Measurements from ENCODE around the gene COL17A1.

COL17A1 gene

DNA sequence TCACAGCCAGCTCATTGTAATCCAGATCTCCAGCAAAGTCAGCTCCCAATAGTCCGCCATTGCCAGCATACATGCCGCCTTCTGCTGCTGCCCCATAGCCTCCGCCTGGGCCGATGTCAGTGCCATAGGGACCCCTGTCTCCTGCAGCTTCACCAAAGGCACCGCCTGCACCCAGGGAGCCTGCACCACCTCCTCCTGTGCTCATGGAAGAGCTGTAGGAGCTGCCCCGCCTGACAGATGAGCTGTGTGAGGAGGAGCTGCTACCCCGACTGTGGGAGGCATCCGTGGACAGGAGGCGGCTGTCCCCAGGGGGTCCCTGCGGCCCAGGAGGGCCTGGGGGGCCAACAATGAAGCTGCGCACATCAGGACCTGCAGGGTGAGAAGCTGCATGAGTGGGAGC is 51.7 kb downstream of the COL17A1 start:
- no peak overlapping the region for H3K14ac ChIP-seq (ENCODE audit: low read length)
- H2AFZ ChIP-seq (ENCODE audit: insufficient read depth, low read length, poor library complexity): no peak overlapping the region
- no peak overlapping the region for H2BK12ac ChIP-seq (ENCODE audit: low read length)
- no CpG with 5 or more reads among the region's 11 CpGs for WGBS (ENCODE audit: extremely low coverage, insufficient coverage, insufficient read length)
- no peaks in the 10 kb centered on the region for H3K79me2 ChIP-seq (ENCODE audit: control insufficient read depth, insufficient read depth, low read length, poor library complexity)
- H3K36me3 ChIP-seq (ENCODE audit: control insufficient read depth in 1 of 2, insufficient read depth in 2 of 2, low read length in 2 of 2): peaks cover 9 to 17% of the 10 kb centered on the region in 2 experiments
- H3K23ac ChIP-seq (ENCODE audit: low read length): no peak overlapping the region
- H2AK5ac ChIP-seq (ENCODE audit: low read length): no peak overlapping the region
- no peaks in the 10 kb centered on the region for H3K79me1 ChIP-seq (ENCODE audit: low read length)
- H3K9me3 ChIP-seq (ENCODE audit: insufficient read depth, low read depth, low read length): no peaks in the 10 kb centered on the region
- no peak for DNase-seq
- H3K18ac ChIP-seq (ENCODE audit: low read length): no peak overlapping the region
- H4K12ac ChIP-seq (ENCODE audit: low read depth, low read length): no peak overlapping the region
- no peak overlapping the region for H4K91ac ChIP-seq (ENCODE audit: low read depth, low read length)
- no peaks in the 10 kb centered on the region for H3K27me3 ChIP-seq (ENCODE audit: insufficient read depth, low read length)
- no peaks in the 10 kb centered on the region for H3K4me1 ChIP-seq (ENCODE audit: control insufficient read depth in 1 of 2, insufficient read depth in 2 of 2, low read length in 2 of 2)
- H3K4me2 ChIP-seq (ENCODE audit: low read length): no peak overlapping the region
- H2BK120ac ChIP-seq (ENCODE audit: insufficient read depth, low read length, poor library complexity): no peak overlapping the region
- H3K9ac ChIP-seq (ENCODE audit: low read length): no peak overlapping the region
- H3K4me3 ChIP-seq (ENCODE audit: low read depth, low read length): no peak overlapping the region
- H3K27ac ChIP-seq (ENCODE audit: low read depth, low read length): no peak overlapping the region
- no peak overlapping the region for H2BK5ac ChIP-seq (ENCODE audit: low read depth, low read length, poor library complexity)
- H4K8ac ChIP-seq (ENCODE audit: low read depth, low read length): no peak overlapping the region
- no peak overlapping the region for H3K4ac ChIP-seq (ENCODE audit: low read depth, low read length)

DNA sequence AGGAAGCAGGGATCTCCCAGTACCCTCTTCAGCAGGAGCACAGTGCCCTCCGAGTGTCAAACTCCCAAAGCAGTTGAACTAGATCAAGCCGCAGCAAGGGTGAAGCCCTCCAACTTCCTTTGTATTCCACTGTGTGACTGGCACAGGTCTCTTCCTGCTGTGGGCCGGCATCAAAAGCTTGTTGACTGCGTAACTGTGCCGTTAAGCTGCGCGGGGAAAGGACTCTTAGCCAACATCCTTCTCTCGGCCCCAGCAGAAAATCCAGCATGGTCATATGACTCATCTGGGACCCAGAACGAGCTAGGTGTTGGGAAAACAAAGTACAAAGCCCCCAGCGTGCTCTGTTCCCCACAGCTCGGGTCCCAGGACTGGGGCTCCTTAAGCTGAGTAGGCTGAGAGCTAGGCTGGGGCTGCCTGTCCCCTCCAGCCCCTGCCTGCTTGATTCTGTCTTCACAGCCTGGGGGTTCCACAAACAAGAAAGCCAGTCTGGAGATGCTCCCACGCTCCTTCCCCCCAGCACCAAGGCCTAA is 52.2 kb downstream of the COL17A1 start:
- Histone ChIP-seq H3K23ac (ENCODE audit: low read length) (no peak overlapping the region), H3K9ac (ENCODE audit: low read length) (no peak overlapping the region), H2AK5ac (ENCODE audit: low read length) (no peak overlapping the region), H3K4me3 (ENCODE audit: low read depth, low read length) (no peak overlapping the region), H3K4me1 (ENCODE audit: control insufficient read depth in 1 of 2, insufficient read depth in 2 of 2, low read length in 2 of 2) (no peaks in the 10 kb centered on the region), H3K9me3 (ENCODE audit: insufficient read depth, low read depth, low read length) (no peaks in the 10 kb centered on the region), H2BK5ac (ENCODE audit: low read depth, low read length, poor library complexity) (no peak overlapping the region), H4K12ac (ENCODE audit: low read depth, low read length) (peak overlapping the region; percentile 44), H3K4me2 (ENCODE audit: low read length) (no peak overlapping the region), H3K14ac (ENCODE audit: low read length) (no peak overlapping the region), H2AFZ (ENCODE audit: insufficient read depth, low read length, poor library complexity) (no peak overlapping the region), H4K91ac (ENCODE audit: low read depth, low read length) (no peak overlapping the region), H3K79me2 (ENCODE audit: control insufficient read depth, insufficient read depth, low read length, poor library complexity) (no peaks in the 10 kb centered on the region), H3K79me1 (ENCODE audit: low read length) (no peaks in the 10 kb centered on the region), H3K27ac (ENCODE audit: low read depth, low read length) (no peak overlapping the region), H2BK120ac (ENCODE audit: insufficient read depth, low read length, poor library complexity) (no peak overlapping the region), H3K18ac (ENCODE audit: low read length) (no peak overlapping the region), H3K27me3 (ENCODE audit: insufficient read depth, low read length) (no peaks in the 10 kb centered on the region), H2BK12ac (ENCODE audit: low read length) (no peak overlapping the region), H3K4ac (ENCODE audit: low read depth, low read length) (no peak overlapping the region), H4K8ac (ENCODE audit: low read depth, low read length) (no peak overlapping the region), H3K36me3 (ENCODE audit: control insufficient read depth in 1 of 2, insufficient read depth in 2 of 2, low read length in 2 of 2) (peaks cover 9 to 17% of the 10 kb centered on the region in 2 experiments)
- no CpG with 5 or more reads among the region's 12 CpGs for WGBS (ENCODE audit: extremely low coverage, insufficient coverage, insufficient read length)
- DNase-seq: no peak

DNA sequence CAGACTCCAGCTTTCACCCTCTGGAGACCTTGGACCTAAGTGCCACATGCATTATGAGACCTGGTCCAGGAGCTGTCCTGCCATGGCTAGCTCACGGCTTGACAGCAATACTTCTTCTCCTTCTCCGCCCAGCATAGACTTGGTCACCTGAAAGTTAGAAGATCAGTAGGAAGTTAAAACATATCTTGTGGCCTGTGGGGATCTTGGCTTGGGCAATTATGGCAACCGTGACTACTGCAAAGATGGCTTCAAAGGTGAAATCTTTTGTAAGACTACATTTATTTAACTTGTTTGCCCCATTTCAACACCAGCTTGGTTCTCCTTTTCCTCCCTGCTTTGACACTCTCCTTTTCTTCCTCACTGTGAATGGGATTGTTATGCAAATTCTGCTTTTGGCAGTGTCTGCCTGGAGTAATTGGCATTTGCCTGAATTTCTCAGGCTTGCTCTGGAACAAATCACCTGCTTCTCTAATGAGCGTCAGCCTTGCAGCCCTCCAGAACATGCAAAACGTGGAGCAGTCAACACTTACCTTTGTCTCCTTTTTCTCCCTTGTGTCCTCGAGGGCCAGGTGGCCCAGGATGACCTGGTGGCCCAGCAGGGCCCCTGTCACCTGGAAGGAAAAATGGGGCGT is 53.4 kb downstream of the COL17A1 start:
- no peak overlapping the region for H2AK5ac ChIP-seq (ENCODE audit: low read length)
- H3K4me3 ChIP-seq (ENCODE audit: low read depth, low read length): no peak overlapping the region
- no peak overlapping the region for H2BK12ac ChIP-seq (ENCODE audit: low read length)
- H3K14ac ChIP-seq (ENCODE audit: low read length): no peak overlapping the region
- no peaks in the 10 kb centered on the region for H3K79me1 ChIP-seq (ENCODE audit: low read length)
- DNase-seq: no peak
- no peak overlapping the region for H2BK5ac ChIP-seq (ENCODE audit: low read depth, low read length, poor library complexity)
- no peaks in the 10 kb centered on the region for H3K9me3 ChIP-seq (ENCODE audit: insufficient read depth, low read depth, low read length)
- no peak overlapping the region for H2BK120ac ChIP-seq (ENCODE audit: insufficient read depth, low read length, poor library complexity)
- H3K23ac ChIP-seq (ENCODE audit: low read length): no peak overlapping the region
- H3K4me2 ChIP-seq (ENCODE audit: low read length): no peak overlapping the region
- no CpG with 5 or more reads among the region's 7 CpGs for WGBS (ENCODE audit: extremely low coverage, insufficient coverage, insufficient read length)
- no peaks in the 10 kb centered on the region for H3K27me3 ChIP-seq (ENCODE audit: insufficient read depth, low read length)
- H4K91ac ChIP-seq (ENCODE audit: low read depth, low read length): no peak overlapping the region
- no peak overlapping the region for H2AFZ ChIP-seq (ENCODE audit: insufficient read depth, low read length, poor library complexity)
- no peaks in the 10 kb centered on the region for H3K4me1 ChIP-seq (ENCODE audit: control insufficient read depth in 1 of 2, insufficient read depth in 2 of 2, low read length in 2 of 2)
- no peak overlapping the region for H3K27ac ChIP-seq (ENCODE audit: low read depth, low read length)
- no peak overlapping the region for H3K9ac ChIP-seq (ENCODE audit: low read length)
- peaks cover 9 to 19% of the 10 kb centered on the region in 2 experiments for H3K36me3 ChIP-seq (ENCODE audit: control insufficient read depth in 1 of 2, insufficient read depth in 2 of 2, low read length in 2 of 2)
- H3K79me2 ChIP-seq (ENCODE audit: control insufficient read depth, insufficient read depth, low read length, poor library complexity): no peaks in the 10 kb centered on the region
- H4K8ac ChIP-seq (ENCODE audit: low read depth, low read length): no peak overlapping the region
- H3K4ac ChIP-seq (ENCODE audit: low read depth, low read length): no peak overlapping the region
- no peak overlapping the region for H4K12ac ChIP-seq (ENCODE audit: low read depth, low read length)
- no peak overlapping the region for H3K18ac ChIP-seq (ENCODE audit: low read length)

DNA sequence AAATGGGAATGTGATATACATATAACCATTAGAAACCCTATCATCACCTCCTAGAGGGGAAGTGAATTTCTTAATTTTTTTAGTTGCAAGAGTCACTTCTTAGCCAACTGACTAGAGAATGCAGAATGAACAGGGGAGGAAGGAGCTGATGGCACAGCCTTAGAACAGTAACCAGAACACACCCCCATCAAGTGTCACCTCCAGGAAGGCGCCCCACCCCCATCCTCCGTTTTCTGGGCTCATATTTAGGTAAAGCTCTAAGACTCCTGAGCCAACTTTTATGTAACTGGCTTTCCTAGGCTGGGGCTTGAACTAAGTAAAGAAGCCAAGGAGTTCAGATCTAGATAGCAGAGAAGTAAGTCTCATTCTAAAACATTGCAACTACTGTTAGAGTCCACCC is 54.0 kb downstream of the COL17A1 start:
- Histone ChIP-seq H3K14ac (ENCODE audit: low read length) (no peak overlapping the region), H4K8ac (ENCODE audit: low read depth, low read length) (no peak overlapping the region), H2BK5ac (ENCODE audit: low read depth, low read length, poor library complexity) (no peak overlapping the region), H3K4me2 (ENCODE audit: low read length) (no peak overlapping the region), H3K9me3 (ENCODE audit: insufficient read depth, low read depth, low read length) (no peaks in the 10 kb centered on the region), H3K4me3 (ENCODE audit: low read depth, low read length) (no peak overlapping the region), H3K4ac (ENCODE audit: low read depth, low read length) (no peak overlapping the region), H3K27ac (ENCODE audit: low read depth, low read length) (no peak overlapping the region), H3K79me2 (ENCODE audit: control insufficient read depth, insufficient read depth, low read length, poor library complexity) (no peaks in the 10 kb centered on the region), H4K91ac (ENCODE audit: low read depth, low read length) (no peak overlapping the region), H2AK5ac (ENCODE audit: low read length) (no peak overlapping the region), H4K12ac (ENCODE audit: low read depth, low read length) (no peak overlapping the region), H3K18ac (ENCODE audit: low read length) (no peak overlapping the region), H3K9ac (ENCODE audit: low read length) (no peak overlapping the region), H3K23ac (ENCODE audit: low read length) (no peak overlapping the region), H2AFZ (ENCODE audit: insufficient read depth, low read length, poor library complexity) (no peak overlapping the region), H3K4me1 (ENCODE audit: control insufficient read depth in 1 of 2, insufficient read depth in 2 of 2, low read length in 2 of 2) (no peaks in the 10 kb centered on the region), H2BK120ac (ENCODE audit: insufficient read depth, low read length, poor library complexity) (no peak overlapping the region), H2BK12ac (ENCODE audit: low read length) (no peak overlapping the region), H3K27me3 (ENCODE audit: insufficient read depth, low read length) (no peaks in the 10 kb centered on the region), H3K79me1 (ENCODE audit: low read length) (no peaks in the 10 kb centered on the region), H3K36me3 (ENCODE audit: control insufficient read depth in 1 of 2, insufficient read depth in 2 of 2, low read length in 2 of 2) (peaks cover 9 to 19% of the 10 kb centered on the region in 2 experiments)
- no peak for DNase-seq
- no CpG with 5 or more reads among the region's 2 CpGs for WGBS (ENCODE audit: extremely low coverage, insufficient coverage, insufficient read length)
